ENCODE data around the gene BEND2. TPM values are rescaled to one million over a fixed set of nuclear protein-coding genes. Genes with fewer than 3 reads are reported as not detected.

Gene BEND2
- total RNA-seq, 1 donor from 2014 or later: not detected

- Histone ChIP-seq H3K27ac (replicated peaks) (no peak overlapping the region), H3K36me3 (no peaks in the 10 kb centered on the region), H3K4me3 (no peak overlapping the region), H3K9me3 (replicated peaks) (no peaks in the 10 kb centered on the region), H3K4me1 (no peaks in the 10 kb centered on the region), H3K27me3 (ENCODE audit: low read depth) (no peaks in the 10 kb centered on the region)
- no peak for DNase-seq
- intact Hi-C loops (cut with micrococcal nuclease): no loop called here
- TF ChIP-seq, protein P1, sequence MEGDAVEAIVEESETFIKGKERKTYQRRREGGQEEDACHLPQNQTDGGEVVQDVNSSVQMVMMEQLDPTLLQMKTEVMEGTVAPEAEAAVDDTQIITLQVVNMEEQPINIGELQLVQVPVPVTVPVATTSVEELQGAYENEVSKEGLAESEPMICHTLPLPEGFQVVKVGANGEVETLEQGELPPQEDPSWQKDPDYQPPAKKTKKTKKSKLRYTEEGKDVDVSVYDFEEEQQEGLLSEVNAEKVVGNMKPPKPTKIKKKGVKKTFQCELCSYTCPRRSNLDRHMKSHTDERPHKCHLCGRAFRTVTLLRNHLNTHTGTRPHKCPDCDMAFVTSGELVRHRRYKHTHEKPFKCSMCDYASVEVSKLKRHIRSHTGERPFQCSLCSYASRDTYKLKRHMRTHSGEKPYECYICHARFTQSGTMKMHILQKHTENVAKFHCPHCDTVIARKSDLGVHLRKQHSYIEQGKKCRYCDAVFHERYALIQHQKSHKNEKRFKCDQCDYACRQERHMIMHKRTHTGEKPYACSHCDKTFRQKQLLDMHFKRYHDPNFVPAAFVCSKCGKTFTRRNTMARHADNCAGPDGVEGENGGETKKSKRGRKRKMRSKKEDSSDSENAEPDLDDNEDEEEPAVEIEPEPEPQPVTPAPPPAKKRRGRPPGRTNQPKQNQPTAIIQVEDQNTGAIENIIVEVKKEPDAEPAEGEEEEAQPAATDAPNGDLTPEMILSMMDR (IDR thresholded peaks at IDR 0.05; ENCODE audit: borderline replicate concordance): no peak
Measured at GRCh38 chrX:18146009-18146408, 74.7 kb downstream of the BEND2 start.

GRCh38 chrX:18136816-18137215 is 83.9 kb downstream of the BEND2 start:
- TF ChIP-seq, protein P1 (IDR thresholded peaks at IDR 0.05; ENCODE audit: borderline replicate concordance): no peak
- Histone ChIP-seq H3K4me3 (no peak overlapping the region), H3K27ac (replicated peaks) (no peak overlapping the region), H3K36me3 (no peaks in the 10 kb centered on the region), H3K4me1 (no peaks in the 10 kb centered on the region), H3K27me3 (ENCODE audit: low read depth) (no peaks in the 10 kb centered on the region), H3K9me3 (replicated peaks) (no peaks in the 10 kb centered on the region)
- intact Hi-C loops (cut with micrococcal nuclease): no loop called here
- no peak for DNase-seq

- Histone ChIP-seq H3K27me3 (ENCODE audit: low read depth) (no peaks in the 10 kb centered on the region), H3K9me3 (replicated peaks) (no peaks in the 10 kb centered on the region), H3K36me3 (no peaks in the 10 kb centered on the region), H3K27ac (replicated peaks) (no peak overlapping the region), H3K4me1 (no peaks in the 10 kb centered on the region), H3K4me3 (no peak overlapping the region)
- no peak for DNase-seq
- TF ChIP-seq, protein P1 (IDR thresholded peaks at IDR 0.05; ENCODE audit: borderline replicate concordance): no peak
- intact Hi-C loops (cut with micrococcal nuclease): no loop called here
Measured at GRCh38 chrX:18133605-18134004, 87.1 kb downstream of the BEND2 start.

DNA sequence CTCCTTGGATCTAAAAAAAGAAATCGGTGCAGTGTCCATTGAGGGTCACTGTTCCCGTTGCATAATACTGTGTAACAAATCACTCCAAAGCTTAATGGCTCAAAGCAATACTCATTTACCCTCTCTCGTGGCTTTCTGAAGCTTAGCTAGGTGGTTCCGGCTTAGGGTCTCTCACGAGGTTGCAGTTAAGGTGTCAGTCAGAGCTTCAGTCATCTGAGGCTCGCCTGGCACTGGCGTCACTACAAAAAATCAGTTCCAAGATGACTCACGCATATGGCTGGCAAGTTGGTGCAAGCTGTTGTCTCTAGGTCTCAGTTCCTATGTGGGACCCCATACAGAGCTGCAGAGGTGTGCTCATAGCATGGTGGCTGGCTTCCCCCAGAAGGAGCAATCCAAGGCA is 91.0 kb downstream of the BEND2 start:
- TF ChIP-seq, protein P1 (IDR thresholded peaks at IDR 0.05; ENCODE audit: borderline replicate concordance): no peak
- DNase-seq: no peak
- Histone ChIP-seq H3K9me3 (replicated peaks) (no peaks in the 10 kb centered on the region), H3K36me3 (no peaks in the 10 kb centered on the region), H3K4me1 (no peaks in the 10 kb centered on the region), H3K27ac (replicated peaks) (no peak overlapping the region), H3K4me3 (no peak overlapping the region), H3K27me3 (ENCODE audit: low read depth) (no peaks in the 10 kb centered on the region)
- intact Hi-C loops (cut with micrococcal nuclease): no loop called here

DNA sequence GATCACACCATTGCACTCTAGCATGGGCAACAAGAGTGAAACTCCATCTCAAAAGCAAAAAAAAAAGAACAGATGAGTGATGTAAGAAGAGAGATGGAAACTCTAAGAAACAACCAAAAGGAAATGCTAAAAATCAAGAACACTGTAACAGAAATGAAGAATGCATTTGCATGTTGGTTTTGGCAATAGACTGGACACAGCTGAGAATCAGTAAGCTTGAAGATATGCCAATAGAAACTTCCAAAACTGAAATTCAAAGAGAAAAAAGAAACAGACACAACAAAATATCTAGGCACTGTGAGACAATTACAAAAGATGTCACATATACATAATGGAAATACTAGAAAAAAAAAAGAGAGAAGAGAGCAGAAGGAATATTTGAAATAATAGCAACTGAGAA is 93.7 kb downstream of the BEND2 start:
- no peak for DNase-seq
- intact Hi-C loops (cut with micrococcal nuclease): no loop called here
- no peak overlapping the region for H3K4me3 ChIP-seq
- H3K27ac ChIP-seq (replicated peaks): no peak overlapping the region
- TF ChIP-seq, protein P1 (IDR thresholded peaks at IDR 0.05; ENCODE audit: borderline replicate concordance): no peak
- no peaks in the 10 kb centered on the region for H3K36me3 ChIP-seq
- H3K9me3 ChIP-seq (replicated peaks): no peaks in the 10 kb centered on the region
- no peaks in the 10 kb centered on the region for H3K27me3 ChIP-seq (ENCODE audit: low read depth)
- no peaks in the 10 kb centered on the region for H3K4me1 ChIP-seq

DNA sequence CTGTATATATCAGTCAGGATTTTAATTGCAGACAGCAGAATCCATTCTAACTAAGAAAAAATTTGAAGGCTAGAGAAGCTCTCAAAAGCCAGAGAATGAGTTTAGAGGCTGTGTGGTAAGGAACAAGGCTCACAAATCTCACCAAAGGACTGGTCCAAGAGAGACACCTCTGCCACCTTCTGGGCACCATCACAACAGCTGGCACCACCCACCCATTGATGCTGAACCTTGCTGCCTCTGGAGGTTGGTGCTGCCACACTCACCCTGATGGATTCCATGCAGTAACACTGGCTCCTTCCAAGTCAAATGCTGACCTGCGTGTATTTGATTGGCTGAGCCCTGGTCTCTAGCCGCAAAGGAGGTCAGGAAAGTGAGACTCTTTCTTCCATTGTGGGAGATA is 100.8 kb downstream of the BEND2 start:
- no peaks in the 10 kb centered on the region for H3K27me3 ChIP-seq (ENCODE audit: low read depth)
- TF ChIP-seq, protein P1 (IDR thresholded peaks at IDR 0.05; ENCODE audit: borderline replicate concordance): no peak
- H3K9me3 ChIP-seq (replicated peaks): no peaks in the 10 kb centered on the region
- H3K27ac ChIP-seq (replicated peaks): no peak overlapping the region
- no peaks in the 10 kb centered on the region for H3K36me3 ChIP-seq
- no peak overlapping the region for H3K4me3 ChIP-seq
- intact Hi-C loops (cut with micrococcal nuclease): no loop called here
- no peaks in the 10 kb centered on the region for H3K4me1 ChIP-seq
- DNase-seq: no peak

Data from left ventricle myocardium inferior (tissue), 1 donor.